NCI-H2029 (cell line): Measurements from ENCODE around the gene IFITM2.

Experiments
- DNase-seq: peaks from one replicate; lab custom pipeline; 2025; lab: John Stamatoyannopoulos, UW

The IFITM2 gene

GRCh38 chr11:293271-293851 lies 14.3 kb upstream of the IFITM2 start:
- no peak for DNase-seq

GRCh38 chr11:293852-294661 lies 13.6 kb upstream of the IFITM2 start:
- DNase-seq: no peak

- DNase-seq: no peak
Measured at GRCh38 chr11:294780-295179, 12.8 kb upstream of the IFITM2 start.

- no peak for DNase-seq
Measured at GRCh38 chr11:295351-296170, 12.1 kb upstream of the IFITM2 start.

- DNase-seq: no peak
Measured at GRCh38 chr11:296171-297050, 11.2 kb upstream of the IFITM2 start.

DNA sequence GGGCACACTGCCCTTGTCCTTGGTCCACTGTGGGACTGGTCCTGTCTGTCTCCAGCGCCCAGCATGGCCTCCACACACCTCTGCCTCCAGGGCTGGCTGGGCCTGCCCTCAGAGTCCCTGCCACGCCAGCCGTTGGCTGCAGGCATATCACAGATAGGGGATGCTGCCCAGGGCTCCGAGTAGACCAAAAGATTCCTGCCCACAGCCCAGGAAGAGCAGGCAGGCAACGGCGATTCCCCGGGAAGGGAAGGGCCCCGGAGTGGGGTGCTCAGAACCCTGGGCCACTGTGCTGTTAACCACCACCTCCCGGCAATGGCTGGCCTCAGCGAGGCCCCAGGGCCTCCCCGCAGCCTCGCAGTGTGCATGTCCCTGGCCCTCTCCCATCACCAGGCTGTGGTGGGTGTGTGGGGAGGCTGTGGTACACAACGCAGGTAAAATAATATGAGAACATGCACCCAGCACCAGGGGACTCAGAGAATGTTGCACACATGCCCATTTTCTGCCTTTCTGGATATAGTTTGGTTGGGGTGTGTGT lies 10.5 kb upstream of the IFITM2 start:
- no peak for DNase-seq

GRCh38 chr11:297586-298405 lies 9.8 kb upstream of the IFITM2 start:
- no peak for DNase-seq

- DNase-seq: no peak
Measured at GRCh38 chr11:298406-299065, 9.1 kb upstream of the IFITM2 start.

GRCh38 chr11:299081-299891 lies 8.3 kb upstream of the IFITM2 start, which contains the start of gene IFITM5:
TSS of gene IFITM5 (minus strand) at chr11:299526. CDS start at chr11:299490, 36 bp downstream.
- DNase-seq: no peak

DNA sequence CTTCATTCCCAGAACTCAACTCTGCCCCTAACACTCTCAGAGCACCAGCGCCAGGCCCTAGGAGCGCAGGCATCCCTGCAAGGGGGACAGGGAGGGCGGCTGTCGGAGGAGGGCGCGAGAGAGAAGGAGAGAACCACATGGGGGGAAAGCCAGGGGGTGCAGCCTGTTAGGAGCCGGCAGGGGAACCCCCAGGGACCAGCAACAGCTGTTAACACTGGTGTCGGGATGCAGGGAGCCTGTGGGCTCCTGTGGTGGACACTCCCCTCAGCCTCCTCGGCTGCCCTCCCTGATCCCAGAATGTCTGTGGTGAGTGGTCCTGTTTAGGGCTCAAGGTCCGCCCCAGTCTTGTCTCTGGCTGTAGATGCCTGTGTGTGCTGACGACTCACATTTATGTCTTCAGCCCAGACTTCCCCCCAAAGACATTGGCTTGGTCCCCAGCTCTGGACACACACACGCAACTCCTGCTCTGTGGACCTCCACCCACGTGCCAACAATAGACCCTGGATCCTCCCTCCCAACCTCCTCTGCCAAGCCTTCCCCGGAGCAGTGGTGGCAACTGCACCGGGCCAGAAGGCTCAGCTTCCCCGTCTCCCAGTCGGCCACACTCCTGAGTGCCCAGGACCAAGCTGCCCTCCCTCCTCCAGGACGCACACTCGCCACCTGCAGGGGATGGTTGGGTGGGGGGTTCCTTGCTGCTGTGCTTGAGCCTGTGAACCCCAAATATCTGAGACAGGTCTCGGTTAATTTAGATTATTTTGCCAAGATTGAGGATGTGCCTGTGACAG lies 7.5 kb upstream of the IFITM2 start:
- DNase-seq: no peak

GRCh38 chr11:303363-303762 lies 4.3 kb upstream of the IFITM2 start:
- no peak for DNase-seq

GRCh38 chr11:304061-304506 lies 3.5 kb upstream of the IFITM2 start:
- DNase-seq: no peak

DNA sequence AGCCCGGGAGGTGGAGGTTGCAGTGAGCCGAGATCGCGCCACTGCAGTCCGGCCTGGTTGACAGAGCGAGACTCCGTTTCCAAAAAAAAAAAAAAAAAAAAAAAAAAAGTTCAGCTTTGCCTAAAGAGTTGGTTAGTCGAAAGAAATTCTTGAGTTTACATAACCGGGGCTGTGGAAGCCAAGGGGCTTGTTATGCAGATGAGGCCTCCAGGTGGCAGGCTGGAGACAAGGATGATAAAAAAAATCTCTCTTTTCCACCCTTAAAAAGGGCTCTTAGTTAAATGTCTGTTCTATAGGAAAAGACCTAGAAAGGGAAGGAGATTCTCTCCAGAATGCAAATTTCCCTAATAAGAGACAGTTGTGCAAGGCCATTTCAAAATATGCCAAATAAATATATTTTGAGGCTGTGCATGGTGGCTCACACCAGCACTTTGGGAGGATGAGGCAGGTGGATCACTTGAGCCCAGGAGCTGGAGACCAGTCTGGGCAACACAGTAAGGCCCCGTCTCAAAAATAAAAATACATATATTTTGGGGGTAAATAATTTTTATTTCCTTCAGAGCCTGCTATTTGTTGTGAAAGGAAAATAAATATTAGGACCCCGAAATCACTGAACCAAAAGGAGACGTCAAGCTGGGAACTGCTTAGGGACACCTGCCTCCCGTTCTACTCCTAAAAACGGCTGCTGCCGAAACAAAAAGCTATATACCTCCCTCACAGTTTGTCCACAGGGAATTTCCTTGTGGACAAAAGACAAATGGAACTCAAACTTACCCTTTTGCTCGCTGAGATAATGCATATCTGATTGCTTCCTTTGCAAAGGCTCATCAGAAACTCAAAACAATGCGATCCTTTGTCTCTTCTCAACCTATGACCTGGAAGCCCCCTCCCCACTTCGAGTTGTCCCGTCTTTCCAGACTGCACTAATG lies 2.4 kb upstream of the IFITM2 start:
- peak; percentile 32 for DNase-seq

GRCh38 chr11:305844-306211 lies 1.8 kb upstream of the IFITM2 start:
- no peak for DNase-seq

DNA sequence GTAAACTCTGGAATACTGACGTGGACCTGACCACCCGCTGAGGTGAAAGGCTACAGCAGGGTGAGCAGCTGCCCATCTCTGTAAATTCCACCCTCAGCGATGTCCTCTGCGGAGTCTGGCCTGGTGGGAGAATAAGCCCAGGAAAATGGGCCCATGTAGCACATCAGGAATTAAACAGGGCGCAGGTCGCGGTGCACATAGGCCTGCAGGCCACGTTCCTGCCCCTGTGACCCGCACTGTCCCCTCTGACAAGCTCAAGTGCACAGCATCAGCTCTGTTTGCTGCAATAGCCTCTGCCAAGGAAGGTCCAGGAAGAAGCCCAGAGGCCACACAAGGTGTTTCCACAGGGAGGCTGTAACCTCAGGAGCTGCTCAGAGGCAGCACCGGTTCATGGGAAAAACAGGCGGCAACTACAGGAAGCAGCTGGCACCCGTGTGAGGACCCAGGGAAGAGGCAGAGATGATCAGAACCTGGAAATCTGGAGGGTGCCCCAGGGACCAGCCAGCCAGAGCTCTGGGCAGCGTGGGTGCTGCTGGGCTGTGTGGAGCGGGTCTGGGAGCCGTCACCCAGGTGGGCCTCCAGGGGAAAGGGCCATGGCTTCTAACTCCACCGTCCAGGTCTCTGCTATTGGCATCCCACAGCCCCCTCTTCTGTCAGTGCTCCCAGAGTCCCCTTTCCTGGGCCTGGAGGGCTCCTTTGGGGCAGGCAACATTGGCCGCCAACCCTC lies 808 bp upstream of the IFITM2 start:
- DNase-seq: no peak
